ENCODE results near the gene MYH10.

The MYH10 gene

DNA sequence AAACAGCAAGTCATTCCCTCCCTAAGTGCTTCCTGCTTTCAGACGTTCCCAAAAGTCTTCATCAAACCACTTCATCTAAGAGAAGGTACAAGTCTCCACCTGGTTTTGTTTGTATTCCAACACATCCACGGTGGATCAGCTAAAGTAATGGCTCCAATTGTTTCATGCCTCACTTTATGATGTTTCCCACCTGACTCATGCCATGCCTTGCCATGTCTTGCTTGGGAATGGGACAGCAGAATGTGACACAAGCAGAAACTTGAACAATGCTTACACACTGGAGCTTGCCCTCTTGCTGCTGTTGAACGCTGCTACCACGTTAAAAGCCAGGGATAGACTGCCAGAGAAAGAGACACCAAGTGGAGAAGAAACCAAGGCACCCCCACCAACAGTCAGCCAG, 43.8 kb downstream of the MYH10 start:
- in situ Hi-C loops (cut with MboI; ENCODE audit: low pct_unique_long_range_greater_than_20kb, low sequenced_read_pairs, unreplicated experiment) = no loop called here
- TF ChIP-seq, protein P1, sequence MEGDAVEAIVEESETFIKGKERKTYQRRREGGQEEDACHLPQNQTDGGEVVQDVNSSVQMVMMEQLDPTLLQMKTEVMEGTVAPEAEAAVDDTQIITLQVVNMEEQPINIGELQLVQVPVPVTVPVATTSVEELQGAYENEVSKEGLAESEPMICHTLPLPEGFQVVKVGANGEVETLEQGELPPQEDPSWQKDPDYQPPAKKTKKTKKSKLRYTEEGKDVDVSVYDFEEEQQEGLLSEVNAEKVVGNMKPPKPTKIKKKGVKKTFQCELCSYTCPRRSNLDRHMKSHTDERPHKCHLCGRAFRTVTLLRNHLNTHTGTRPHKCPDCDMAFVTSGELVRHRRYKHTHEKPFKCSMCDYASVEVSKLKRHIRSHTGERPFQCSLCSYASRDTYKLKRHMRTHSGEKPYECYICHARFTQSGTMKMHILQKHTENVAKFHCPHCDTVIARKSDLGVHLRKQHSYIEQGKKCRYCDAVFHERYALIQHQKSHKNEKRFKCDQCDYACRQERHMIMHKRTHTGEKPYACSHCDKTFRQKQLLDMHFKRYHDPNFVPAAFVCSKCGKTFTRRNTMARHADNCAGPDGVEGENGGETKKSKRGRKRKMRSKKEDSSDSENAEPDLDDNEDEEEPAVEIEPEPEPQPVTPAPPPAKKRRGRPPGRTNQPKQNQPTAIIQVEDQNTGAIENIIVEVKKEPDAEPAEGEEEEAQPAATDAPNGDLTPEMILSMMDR (IDR thresholded peaks at IDR 0.05; ENCODE audit: extremely low read depth, insufficient read depth, missing control alignments) = no peak

DNA sequence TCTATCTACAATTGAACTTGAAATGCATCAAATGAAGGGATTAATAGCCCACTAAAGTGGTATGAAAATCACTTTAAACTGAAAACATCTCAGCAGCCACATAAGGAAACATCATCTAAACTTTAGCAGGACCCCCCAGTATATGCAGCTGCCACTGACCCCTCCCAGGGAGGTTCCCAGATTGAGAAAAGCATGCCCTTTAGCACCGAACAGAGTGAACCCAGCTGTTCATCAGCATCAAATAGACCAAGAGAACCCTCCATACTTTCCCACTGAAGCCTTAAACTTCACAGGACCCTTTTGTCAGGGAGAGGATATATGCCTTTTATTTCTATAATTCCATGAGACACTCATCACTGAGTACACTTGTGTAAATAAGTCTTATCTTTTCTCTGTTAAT, 44.6 kb downstream of the MYH10 start:
- in situ Hi-C loops (cut with MboI; ENCODE audit: low pct_unique_long_range_greater_than_20kb, low sequenced_read_pairs, unreplicated experiment) = no loop called here
- DNase-seq (ENCODE audit: low spot score) = no peak
- TF ChIP-seq, protein P1 (IDR thresholded peaks at IDR 0.05; ENCODE audit: extremely low read depth, insufficient read depth, missing control alignments) = no peak

More for the DNA sequence above, 43.8 kb downstream of the MYH10 start:
- no peak for DNase-seq (ENCODE audit: low spot score)

DNA sequence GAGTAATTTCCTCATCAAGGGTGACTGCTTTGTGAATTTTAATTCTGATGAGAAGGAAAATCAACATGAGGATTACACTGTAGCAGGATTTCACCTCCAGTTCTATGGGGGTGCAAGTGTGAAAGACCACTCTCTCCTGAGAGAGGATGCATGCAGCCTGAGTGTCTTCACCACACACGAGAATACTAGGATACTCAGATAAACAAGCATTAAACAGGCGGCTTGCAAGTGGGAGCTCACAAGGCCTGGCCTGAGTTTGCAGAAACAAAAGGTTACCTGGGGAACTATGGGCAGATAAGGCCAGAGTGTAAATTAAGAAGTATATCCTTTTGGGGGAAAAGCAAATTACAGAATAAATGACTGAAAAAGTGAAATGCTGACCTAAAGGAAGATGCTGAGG, 46.6 kb downstream of the MYH10 start:
- in situ Hi-C loops (cut with MboI; ENCODE audit: low pct_unique_long_range_greater_than_20kb, low sequenced_read_pairs, unreplicated experiment) = no loop called here
- no peak for DNase-seq (ENCODE audit: low spot score)
- TF ChIP-seq, protein P1 (IDR thresholded peaks at IDR 0.05; ENCODE audit: extremely low read depth, insufficient read depth, missing control alignments) = no peak

DNA sequence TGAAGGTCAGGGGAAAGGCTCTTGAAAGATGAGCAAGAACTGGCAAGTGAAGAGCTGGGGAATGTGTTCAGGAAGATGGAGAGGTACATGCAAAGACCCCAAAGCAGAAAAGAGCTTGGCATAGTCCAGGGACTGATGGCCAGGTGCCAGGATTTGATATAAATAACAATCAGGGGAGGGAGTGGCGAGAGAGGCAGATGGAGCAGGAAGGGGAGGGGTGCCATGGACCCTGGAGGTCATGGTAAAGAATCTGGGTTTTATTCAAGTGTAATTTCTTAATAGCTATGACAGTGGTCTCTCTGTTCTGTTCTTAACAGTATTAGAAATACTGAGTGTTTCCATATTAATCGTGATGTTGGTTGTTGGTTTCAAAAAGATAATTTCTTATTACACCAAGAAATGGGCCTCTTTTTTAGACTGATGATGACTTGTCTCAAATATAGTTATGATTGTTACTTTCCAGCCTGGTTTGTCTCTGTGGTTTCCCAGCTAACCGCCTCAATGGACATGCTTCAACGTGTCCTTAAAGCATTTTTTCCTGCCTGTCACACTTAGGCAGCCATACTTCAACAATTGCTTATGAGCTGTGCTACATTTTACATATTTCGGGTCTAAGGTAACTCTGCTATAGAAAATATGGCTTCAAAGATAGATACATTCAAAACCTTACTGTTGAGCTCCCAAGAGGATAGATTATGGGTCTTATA, 49.4 kb downstream of the MYH10 start:
- DNase-seq (ENCODE audit: low spot score) = peak; percentile 43
- TF ChIP-seq, protein P1 (IDR thresholded peaks at IDR 0.05; ENCODE audit: extremely low read depth, insufficient read depth, missing control alignments) = no peak
- in situ Hi-C loops (cut with MboI; ENCODE audit: low pct_unique_long_range_greater_than_20kb, low sequenced_read_pairs, unreplicated experiment) = no loop called here

DNA sequence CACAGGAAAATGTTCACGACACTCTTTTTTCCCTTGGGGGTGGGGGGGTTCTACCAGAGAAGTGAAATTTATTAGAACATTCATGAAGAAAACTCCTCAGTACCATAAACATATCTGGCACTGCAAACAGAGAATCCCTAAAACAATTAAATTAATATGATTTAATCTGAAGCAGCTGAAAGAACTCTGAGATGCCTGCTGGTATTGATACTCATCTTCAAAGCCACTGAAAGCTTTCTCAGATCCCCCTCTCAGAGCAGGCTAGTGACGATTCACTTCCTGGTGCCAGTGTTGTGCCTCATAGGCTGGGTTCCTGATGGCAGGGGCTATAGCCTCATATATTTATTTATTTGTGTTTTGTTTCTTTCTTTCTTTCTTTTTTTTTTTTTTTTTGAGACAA, 52.7 kb downstream of the MYH10 start:
- peak; percentile 21 for DNase-seq (ENCODE audit: low spot score)

DNA sequence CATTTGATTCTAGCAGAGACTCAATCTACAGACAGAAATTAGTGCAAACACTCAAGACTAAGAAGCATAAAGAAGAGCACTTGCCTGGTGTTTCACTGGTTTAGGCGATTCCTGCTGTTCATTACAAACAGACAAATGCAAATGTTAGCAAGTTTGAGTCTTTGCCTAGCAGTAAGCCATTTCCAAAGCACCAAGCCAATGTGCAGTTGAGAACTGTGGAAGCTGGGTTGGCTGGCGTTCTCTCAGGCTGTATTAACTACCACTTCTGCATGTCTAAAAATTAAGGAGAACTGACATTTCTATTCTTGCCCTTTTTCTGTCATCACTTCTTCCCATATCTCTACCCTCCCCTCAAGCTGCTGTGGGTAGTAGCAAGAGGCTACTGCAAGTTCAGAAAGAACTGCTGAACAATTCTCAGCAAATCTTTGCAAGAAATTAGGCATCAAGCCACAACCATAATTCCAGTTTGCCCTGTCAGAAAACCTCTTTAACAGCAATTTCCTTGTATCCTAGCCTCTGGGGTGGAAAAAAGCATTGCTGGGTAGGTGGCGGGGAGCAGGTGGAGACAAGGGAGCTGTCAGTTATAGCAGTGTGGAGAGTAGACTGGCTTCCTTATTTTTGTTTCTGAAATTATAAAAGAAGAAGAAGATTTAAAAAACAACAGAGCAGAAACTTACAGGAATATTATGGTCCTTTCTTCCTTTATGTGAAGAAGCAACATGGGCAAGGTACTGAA, 53.8 kb downstream of the MYH10 start:
- in situ Hi-C loops (cut with MboI; ENCODE audit: low pct_unique_long_range_greater_than_20kb, low sequenced_read_pairs, unreplicated experiment) = no loop called here
- no peak for DNase-seq (ENCODE audit: low spot score)
- TF ChIP-seq, protein P1 (IDR thresholded peaks at IDR 0.05; ENCODE audit: extremely low read depth, insufficient read depth, missing control alignments) = no peak

More for the DNA sequence above, 52.7 kb downstream of the MYH10 start:
- in situ Hi-C loops (cut with MboI; ENCODE audit: low pct_unique_long_range_greater_than_20kb, low sequenced_read_pairs, unreplicated experiment) = no loop called here
- TF ChIP-seq, protein P1 (IDR thresholded peaks at IDR 0.05; ENCODE audit: extremely low read depth, insufficient read depth, missing control alignments) = no peak

All from GM13977 (cell line).